HG03097 (cell line): ENCODE results near the gene PCDHB6.
"Not testable (repeated sequence)": the region's sequence is repeated elsewhere in the genome, so short reads cannot be mapped to it uniquely, and the experiment has no call there.

Experiments used
- ATAC-seq: cut with Tn5 transposase; IDR thresholded peaks from one replicate; pipeline ENCODE4 v1.9.1; 2021; ENCODE audit not compliant: unreplicated experiment, low FRiP score

PCDHB6 gene

GRCh38 chr5:141157356-141157755, 7.5 kb downstream of the PCDHB6 start:
- ATAC-seq, result not testable (repeated sequence)

- ATAC-seq, result not testable (repeated sequence)
Observed at GRCh38 chr5:141157901-141158300, 8.0 kb downstream of the PCDHB6 start.

- no peak for ATAC-seq
Observed at GRCh38 chr5:141172381-141173204, 22.7 kb downstream of the PCDHB6 start, which contains the start of gene PCDHB7. Gene PCDHB7 (plus strand): TSS chr5:141172644. CDS start chr5:141172836, 192 bp downstream.

- not testable (repeated sequence) for ATAC-seq
Observed at GRCh38 chr5:141174291-141175104, 24.6 kb downstream of the PCDHB6 start.

GRCh38 chr5:141175933-141176332, 26.1 kb downstream of the PCDHB6 start:
- no peak for ATAC-seq

- ATAC-seq, result not testable (repeated sequence)
Observed at GRCh38 chr5:141177577-141178191, 27.8 kb downstream of the PCDHB6 start, which contains the start of gene PCDHB8. Gene PCDHB8 (plus strand): TSS chr5:141177790. CDS start chr5:141178035, 245 bp downstream.

- not testable (repeated sequence) for ATAC-seq
Observed at GRCh38 chr5:141179371-141179770, 29.5 kb downstream of the PCDHB6 start.

- ATAC-seq, result not testable (repeated sequence)
Observed at GRCh38 chr5:141179876-141180275, 30.0 kb downstream of the PCDHB6 start.

GRCh38 chr5:141180313-141180712, 30.5 kb downstream of the PCDHB6 start:
- no peak for ATAC-seq

- no peak for ATAC-seq
Observed at GRCh38 chr5:141182248-141182647, 32.4 kb downstream of the PCDHB6 start, which contains the start of gene PCDHB16. Gene PCDHB16 (plus strand): TSS chr5:141182387. CDS start chr5:141182560, 173 bp downstream.

GRCh38 chr5:141184117-141184855, 34.4 kb downstream of the PCDHB6 start:
- not testable (repeated sequence) for ATAC-seq

GRCh38 chr5:141186897-141187512, 37.1 kb downstream of the PCDHB6 start, which contains the start of gene PCDHB9:
Gene PCDHB9 (plus strand): TSS chr5:141187161. CDS start chr5:141187319, 158 bp downstream.
- ATAC-seq, result no peak

GRCh38 chr5:141188682-141189081, 38.8 kb downstream of the PCDHB6 start:
- not testable (repeated sequence) for ATAC-seq

GRCh38 chr5:141189131-141189530, 39.3 kb downstream of the PCDHB6 start:
- ATAC-seq, result not testable (repeated sequence)

GRCh38 chr5:141192110-141192725, 42.4 kb downstream of the PCDHB6 start, which contains the start of gene PCDHB10:
Gene PCDHB10 (plus strand): TSS chr5:141192353. CDS start chr5:141192553, 200 bp downstream.
- no peak for ATAC-seq

- not testable (repeated sequence) for ATAC-seq
Observed at GRCh38 chr5:141194332-141194731, 44.5 kb downstream of the PCDHB6 start.

- ATAC-seq, result no peak
Observed at GRCh38 chr5:141196363-141196762, 46.5 kb downstream of the PCDHB6 start.

- ATAC-seq, result no peak
Observed at GRCh38 chr5:141199359-141200235, 49.7 kb downstream of the PCDHB6 start, which contains the start of gene PCDHB11. Gene PCDHB11 (plus strand): TSS chr5:141199627. CDS start chr5:141199775, 148 bp downstream.
